H1 (cell line): ENCODE data around the gene SHISA6. TPM values are rescaled to one million over a fixed set of nuclear protein-coding genes. Genes with fewer than 3 reads are reported as not detected.

Experiments used
- CTCF ChIA-PET: fragments of 300-600 bp; sonication (Branson Sonifier 250); formaldehyde crosslinking; loops from one replicate; lab custom pipeline; 2021; ENCODE audit not compliant: partially characterized antibody; lab: Charles Lee
- POLR2A ChIA-PET: fragments of 300-600 bp; sonication (Branson Sonifier 250); formaldehyde crosslinking; loops from one replicate; lab custom pipeline; 2021; ENCODE audit warnings: inconsistent platforms; ENCODE audit not compliant: partially characterized antibody; lab: Charles Lee
- DNase-seq, 2 experiments: peaks; one replicate each; pipeline versions ENCODE4 v3.0.0 to v3.0.0-alpha.2; 2010 to 2022; ENCODE audit warnings: low spot score in 2 of 2, low read depth in 1 of 2, mixed read lengths in 1 of 2
- FAIRE-seq: peaks from 2 replicates; lab custom pipeline; 2011; peaks lifted over from hg19 to GRCh38; lab: Jason Lieb, UNC
- H2AFZ ChIP-seq: 2 replicates; pipeline ENCODE4 v1.8.1; 2012; ENCODE audit warnings: low read length, inconsistent platforms
- H2AK5ac ChIP-seq: 2 replicates; pipeline ENCODE4 v1.6.1; 2013; ENCODE audit warnings: low read depth, low read length
- H2BK120ac ChIP-seq: replicated peaks from 2 replicates; pipeline ENCODE3; 2013; ENCODE audit warnings: low read depth, low read length, inconsistent platforms
- H2BK12ac ChIP-seq: 2 replicates; pipeline ENCODE4 v1.6.1; 2013; ENCODE audit warnings: low read depth, low read length
- H2BK15ac ChIP-seq: 2 replicates; pipeline ENCODE4 v1.6.1; 2013; ENCODE audit warnings: low read length
- H2BK20ac ChIP-seq: 2 replicates; pipeline ENCODE4 v1.6.1; 2013; ENCODE audit warnings: low read length
- H2BK5ac ChIP-seq: 2 replicates; pipeline ENCODE4 v1.6.1; 2013; ENCODE audit warnings: low read depth, low read length
- H3K14ac ChIP-seq: 2 replicates; pipeline ENCODE4 v1.6.1; 2013; ENCODE audit warnings: inconsistent platforms; ENCODE audit not compliant: insufficient read length
- H3K18ac ChIP-seq: 2 replicates; pipeline ENCODE4 v1.6.1; 2013; ENCODE audit warnings: low read length; ENCODE audit errors: extremely low read depth
- H3K23ac ChIP-seq: 2 replicates; pipeline ENCODE4 v1.6.1; 2013; ENCODE audit warnings: inconsistent platforms; ENCODE audit not compliant: insufficient read length
- H3K23me2 ChIP-seq: 2 replicates; pipeline ENCODE4 v1.6.1; 2013; ENCODE audit warnings: low read depth, low read length
- H3K27ac ChIP-seq: 2 replicates; pipeline ENCODE4 v1.6.1; 2011; ENCODE audit warnings: low read depth, low read length, inconsistent platforms
- H3K27me3 ChIP-seq, 4 experiments: replicated peaks in 1 of 4; 1 replicate in 1 of 4; 2 replicates in 3 of 4; pipeline versions ENCODE4 v1.6.1 to v1.8.1; 2011 to 2013; ENCODE audit warnings: low read length in 3 of 4, mild to moderate bottlenecking in 3 of 4, inconsistent platforms in 2 of 4, mixed read lengths in 2 of 4, moderate library complexity in 1 of 4; ENCODE audit not compliant: control insufficient read depth in 3 of 4, insufficient read depth in 3 of 4; ENCODE audit errors: extremely low read depth in 1 of 4
- H3K36me3 ChIP-seq, 4 experiments: 2 replicates each; pipeline versions ENCODE4 v1.6.1 to v1.8.1; 2011 to 2013; ENCODE audit warnings: mild to moderate bottlenecking in 4 of 4, low read length in 3 of 4, moderate library complexity in 2 of 4, control low read depth in 1 of 4, inconsistent platforms in 1 of 4; ENCODE audit not compliant: insufficient read depth in 4 of 4, control insufficient read depth in 2 of 4
- H3K4ac ChIP-seq: replicated peaks from 2 replicates; pipeline ENCODE3; 2013; ENCODE audit warnings: low read length, low read depth, mixed read lengths, inconsistent platforms; ENCODE audit not compliant: insufficient read length
- H3K4me1 ChIP-seq, 4 experiments: replicated peaks in 1 of 4; 1 replicate in 1 of 4; 2 replicates in 3 of 4; pipeline versions ENCODE4 v1.6.1 to v1.8.1; 2011 to 2013; ENCODE audit warnings: low read length in 3 of 4, inconsistent platforms in 2 of 4, mixed read lengths in 1 of 4; ENCODE audit not compliant: insufficient read depth in 4 of 4, control insufficient read depth in 3 of 4
- H3K4me2 ChIP-seq, 2 experiments: 2 replicates each; pipeline versions ENCODE4 v1.6.1 to v1.8.1; 2011 to 2013; ENCODE audit warnings: low read depth in 2 of 2, low read length in 2 of 2, control low read depth in 1 of 2, inconsistent platforms in 1 of 2, mild to moderate bottlenecking in 1 of 2; ENCODE audit not compliant: insufficient read depth in 1 of 2
- H3K4me3 ChIP-seq, 4 experiments: fragments of 200-600, 300-600 bp in 1 of 4; sonication (generic), shearing (Covaris generic), sonication (Bioruptor Twin) in 1 of 4; 2 replicates each; pipeline versions ENCODE4 v1.5.1 to v1.8.1; 2011 to 2016; ENCODE audit warnings: low read length in 4 of 4, low read depth in 3 of 4, control low read depth in 2 of 4, inconsistent platforms in 2 of 4, mild to moderate bottlenecking in 2 of 4, mixed read lengths in 1 of 4, moderate library complexity in 1 of 4; ENCODE audit not compliant: insufficient read depth in 2 of 4; ENCODE audit errors: extremely low read depth in 1 of 4
- H3K56ac ChIP-seq: replicated peaks from 2 replicates; pipeline ENCODE3; 2013; ENCODE audit warnings: low read depth, mild to moderate bottlenecking, mixed read lengths, low read length, inconsistent platforms; ENCODE audit not compliant: insufficient read length
- H3K79me1 ChIP-seq: 2 replicates; pipeline ENCODE4 v1.6.1; 2013; ENCODE audit warnings: low read depth, low read length, control low read depth
- H3K79me2 ChIP-seq, 2 experiments: 2 replicates each; pipeline versions ENCODE4 v1.6.1 to v1.8.1; 2012 to 2013; ENCODE audit warnings: low read length in 2 of 2, mild to moderate bottlenecking in 2 of 2, inconsistent platforms in 1 of 2; ENCODE audit not compliant: insufficient read depth in 2 of 2, control insufficient read depth in 1 of 2
- H3K9ac ChIP-seq, 4 experiments: replicated peaks in 1 of 4; 1 replicate in 1 of 4; 2 replicates in 3 of 4; pipeline versions ENCODE4 v1.6.1 to v1.8.1; 2011 to 2013; ENCODE audit warnings: low read depth in 3 of 4, low read length in 3 of 4, control low read depth in 2 of 4, mild to moderate bottlenecking in 2 of 4, moderate library complexity in 2 of 4, inconsistent platforms in 1 of 4; ENCODE audit errors: extremely low read depth in 1 of 4
- H3K9me3 ChIP-seq, 2 experiments: 2 replicates each; pipeline versions ENCODE4 v1.6.1 to v1.8.1; 2012 to 2013; ENCODE audit warnings: mild to moderate bottlenecking in 2 of 2, moderate library complexity in 2 of 2, control low read depth in 1 of 2, inconsistent platforms in 1 of 2, low read depth in 1 of 2, low read length in 1 of 2, mixed read lengths in 1 of 2; ENCODE audit not compliant: insufficient read depth in 2 of 2
- H4K20me1 ChIP-seq, 2 experiments: replicated peaks in 1 of 2; 2 replicates each; pipeline versions ENCODE3 to v1.8.1; 2011 to 2013; ENCODE audit warnings: inconsistent platforms in 2 of 2, low read length in 2 of 2, mild to moderate bottlenecking in 1 of 2; ENCODE audit not compliant: insufficient read depth in 2 of 2, control insufficient read depth in 1 of 2
- H4K5ac ChIP-seq: 2 replicates; pipeline ENCODE4 v1.6.1; 2013; ENCODE audit warnings: low read length, low read depth, mixed read lengths, inconsistent platforms; ENCODE audit not compliant: insufficient read length
- H4K8ac ChIP-seq: 2 replicates; pipeline ENCODE4 v1.8.0; 2013; ENCODE audit warnings: mild to moderate bottlenecking, moderate library complexity, low read length, inconsistent platforms; ENCODE audit not compliant: insufficient read depth; ENCODE audit errors: extremely low read depth
- H4K91ac ChIP-seq: replicated peaks from 2 replicates; pipeline ENCODE3; 2013; ENCODE audit warnings: low read length, mixed read lengths, inconsistent platforms; ENCODE audit not compliant: insufficient read length
- ASH2L ChIP-seq: fragments of 200-600, 300-600 bp; sonication (generic); IDR thresholded peaks from one replicate; pipeline ENCODE4 v1.7.1; 2017; ENCODE audit warnings: low read length
- BCL11A ChIP-seq, 2 experiments: IDR thresholded peaks; one replicate each; pipeline ENCODE4 v1.6.1; 2011; ENCODE audit warnings: low read depth in 2 of 2, low read length in 2 of 2, mild to moderate bottlenecking in 2 of 2
- BRCA1 ChIP-seq: IDR thresholded peaks from 2 replicates; pipeline ENCODE4 v1.6.1; 2012; ENCODE audit warnings: low read depth, low read length, improper control_type of control experiment
- CBX8 ChIP-seq: fragments of 300-800, 300-1000 bp; sonication (generic); IDR thresholded peaks from 2 replicates; pipeline ENCODE4 v1.7.1; 2016; ENCODE audit warnings: low read depth, low read length, borderline replicate concordance
- CREB1 ChIP-seq: IDR thresholded peaks from 2 replicates; pipeline ENCODE4 v1.6.1; 2012; ENCODE audit warnings: inconsistent platforms
- CTBP2 ChIP-seq: IDR thresholded peaks from 2 replicates; pipeline ENCODE4 v1.7.0; 2011; ENCODE audit warnings: borderline replicate concordance, mild to moderate bottlenecking, moderate library complexity, mixed read lengths, low read length; ENCODE audit not compliant: insufficient read depth, insufficient read length
- EZH2 ChIP-seq: fragments of 200-600 bp; sonication (generic); IDR thresholded peaks from 2 replicates; pipeline ENCODE4 v1.7.1; 2012; ENCODE audit warnings: low read depth, mild to moderate bottlenecking, moderate library complexity, low read length, inconsistent platforms; ENCODE audit not compliant: severe bottlenecking
- KDM4A ChIP-seq: IDR thresholded peaks from one replicate; pipeline ENCODE4 v1.7.1; 2012; ENCODE audit warnings: low read depth, mild to moderate bottlenecking, moderate library complexity, low read length, inconsistent platforms; ENCODE audit not compliant: severe bottlenecking
- KDM5A ChIP-seq: fragments of 200-600 bp; IDR thresholded peaks from 2 replicates; pipeline ENCODE4 v1.7.1; 2012; ENCODE audit warnings: mild to moderate bottlenecking, low read length, inconsistent platforms, mixed read lengths
- SIN3A ChIP-seq, 2 experiments: IDR thresholded peaks in 1 of 2; conservative IDR thresholded peaks in 1 of 2; 2 replicates each; pipeline ENCODE4 v1.6.1; 2011 to 2012; ENCODE audit warnings: low read length in 2 of 2, improper control_type of control experiment in 1 of 2, low read depth in 1 of 2, mild to moderate bottlenecking in 1 of 2
- SP2 ChIP-seq: IDR thresholded peaks from 2 replicates; pipeline ENCODE4 v1.6.1; 2012; ENCODE audit warnings: mild to moderate bottlenecking, low read length, inconsistent platforms
- TAF1 ChIP-seq: IDR thresholded peaks from 2 replicates; pipeline ENCODE4 v1.6.1; 2011; ENCODE audit warnings: mild to moderate bottlenecking, low read depth, low read length
- ZNF274 ChIP-seq: IDR thresholded peaks from 2 replicates; pipeline ENCODE4 v1.7.0; 2012; ENCODE audit warnings: low read length, borderline replicate concordance; ENCODE audit errors: extremely low read depth
- WGBS, 2 experiments: shearing (Covaris generic) in 1 of 2; methylation state at CpG; one replicate each; pipeline versions ENCODE4 v1.1.6 to v1.1.7; 2013 to 2015; ENCODE audit warnings: low lambda C conversion rate in 2 of 2, mixed read lengths in 2 of 2, inconsistent platforms in 1 of 2, low coverage in 1 of 2, missing lambda C conversion rate in 1 of 2; ENCODE audit not compliant: insufficient replicate concordance in 2 of 2, insufficient coverage in 1 of 2, insufficient read length in 1 of 2; ENCODE audit errors: extremely low coverage in 1 of 2, missing lambda C conversion rate in 1 of 2; 5-methylcytosine and 5-hydroxymethylcytosine counted together
- polyA plus RNA-seq, 7 experiments: library from polyadenylated mRNA; depleted of rRNA in 3 of 7; stranded (reverse) in 5 of 7; unstranded in 2 of 7; fragments of >200 nt in 5 of 7; fragments of 200-250 nt in 2 of 7; gene quantifications; 1 replicate in 5 of 7; 2 replicates in 1 of 7; 4 replicates in 1 of 7; pipeline versions ENCODE4 v1.2.1 to v1.2.3, GENCODE V29; 2011 to 2013; ENCODE audit warnings: missing spikeins in 2 of 7, mixed read lengths in 2 of 7
- total RNA-seq: library from RNA; stranded (reverse); fragmentation: NEBNext Ultra II Directional; extraction: Animal tissue kit (Norgen Biotek cat#: 25700); gene quantifications from 2 replicates; pipeline ENCODE4 v1.2.1, GENCODE V29; 2021
- TF ChIP-seq, protein P1 (sequence below): IDR thresholded peaks from 2 replicates; pipeline ENCODE4 v1.6.1; 2012; ENCODE audit warnings: inconsistent platforms

Gene SHISA6
- total and polyA plus RNA-seq, 2 of the 8 experiments (the other 6 are each of a cell fraction or from before 2014, with no cell fraction given) = 2.9 to 4.8 TPM

DNA sequence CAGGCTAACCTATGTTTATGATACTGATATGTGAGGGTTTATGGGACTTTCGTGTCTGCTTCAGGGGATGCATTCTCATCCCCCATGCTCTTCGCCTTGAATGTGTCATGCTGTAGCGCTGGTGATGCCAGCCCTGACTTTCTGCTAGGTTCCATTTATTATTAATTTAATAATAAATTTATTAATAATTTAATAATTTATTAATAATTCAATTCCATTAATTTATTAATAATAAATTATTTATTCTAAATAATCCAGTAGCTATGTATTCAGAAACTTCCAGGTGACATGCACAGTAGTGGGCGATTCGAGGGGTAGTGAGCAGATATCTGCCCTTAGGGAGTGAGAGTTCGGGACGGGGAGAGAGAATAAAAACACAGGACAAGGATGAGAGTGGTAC lies 49.8 kb downstream of the SHISA6 start:
- no peak overlapping the region for H2BK5ac ChIP-seq
- 93% methylated on average over 7 of the region's 7 CpGs; no CpG with 5 or more reads in 1 of the 2 experiments for WGBS, 2 experiments
- H2AK5ac ChIP-seq = no peak overlapping the region
- no peaks in the 10 kb centered on the region for H3K79me2 ChIP-seq
- H3K9me3 ChIP-seq = no peaks in the 10 kb centered on the region
- no peak overlapping the region for H2AFZ ChIP-seq
- ChIA-PET CTCF (no interaction called here), POLR2A (no interaction called here)
- H3K27me3 ChIP-seq = no peaks in the 10 kb centered on the region
- H3K4me1 ChIP-seq = no peaks in the 10 kb centered on the region; a peak in 1 of 7 replicates
- H2BK120ac ChIP-seq = no peak overlapping the region
- DNase-seq = no peak
- H3K23me2 ChIP-seq = 0 out of 2 replicates have a peak, but pooled peaks cover 2% of the 10 kb centered on the region
- H2BK12ac ChIP-seq = no peak overlapping the region
- no peaks in the 10 kb centered on the region for H3K79me1 ChIP-seq
- no peak overlapping the region for H3K56ac ChIP-seq
- H2BK20ac ChIP-seq = no peak overlapping the region
- no peak overlapping the region for H3K4me2 ChIP-seq
- H2BK15ac ChIP-seq = no peak overlapping the region
- no peak for FAIRE-seq
- H4K5ac ChIP-seq = no peak overlapping the region
- no peaks in the 10 kb centered on the region for H3K36me3 ChIP-seq
- H3K4me3 ChIP-seq = no peak overlapping the region
- no peak overlapping the region for H3K14ac ChIP-seq
- no peak overlapping the region for H4K91ac ChIP-seq
- no peak overlapping the region for H4K8ac ChIP-seq
- H3K4ac ChIP-seq = no peak overlapping the region
- H3K27ac ChIP-seq = no peak overlapping the region
- H3K23ac ChIP-seq = no peak overlapping the region
- H3K18ac ChIP-seq = no peak overlapping the region
- no peak overlapping the region for H3K9ac ChIP-seq
- no peaks in the 10 kb centered on the region for H4K20me1 ChIP-seq
- TF ChIP-seq TAF1 (no peak), BRCA1 (no peak), BCL11A (IDR thresholded peaks at IDR 0.05; ENCODE audit: low read depth in 2 of 2, low read length in 2 of 2) (no peak), CTBP2 (no peak), EZH2 (no peak), CBX8 (no peak), ASH2L (no peak), SIN3A (conservative IDR thresholded peaks at IDR 0.05 in 1 of 2, IDR thresholded peaks at IDR 0.05 in 1 of 2; ENCODE audit: low read depth in 1 of 2, low read length in 2 of 2) (no peak), CREB1 (no peak), ZNF274 (no peak), SP2 (no peak), KDM4A (no peak), KDM5A (no peak)
- TF ChIP-seq, protein P1, sequence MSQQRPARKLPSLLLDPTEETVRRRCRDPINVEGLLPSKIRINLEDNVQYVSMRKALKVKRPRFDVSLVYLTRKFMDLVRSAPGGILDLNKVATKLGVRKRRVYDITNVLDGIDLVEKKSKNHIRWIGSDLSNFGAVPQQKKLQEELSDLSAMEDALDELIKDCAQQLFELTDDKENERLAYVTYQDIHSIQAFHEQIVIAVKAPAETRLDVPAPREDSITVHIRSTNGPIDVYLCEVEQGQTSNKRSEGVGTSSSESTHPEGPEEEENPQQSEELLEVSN = no peak
